ENCODE data around the gene PELI2.

DNA sequence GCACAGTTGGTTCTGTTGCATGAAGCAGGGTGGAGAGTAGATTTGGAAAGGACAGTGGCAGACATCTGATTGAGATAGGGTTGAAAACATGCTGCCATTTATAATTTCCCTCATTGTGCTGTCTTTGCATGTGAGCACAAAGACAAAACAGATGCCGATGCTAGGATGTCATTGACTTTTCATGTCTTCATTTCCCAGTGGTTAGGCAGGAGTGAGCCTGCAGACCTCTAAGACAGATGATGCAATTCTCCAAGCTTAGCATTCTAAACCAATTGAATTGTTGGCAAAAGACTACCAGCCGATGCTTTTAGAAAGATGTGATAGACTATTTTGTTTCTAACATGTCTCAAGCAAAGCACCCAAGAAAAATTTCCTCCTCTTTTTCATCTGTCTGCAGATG lies 37.1 kb upstream of the PELI2 start:
- TF ChIP-seq, protein P1, sequence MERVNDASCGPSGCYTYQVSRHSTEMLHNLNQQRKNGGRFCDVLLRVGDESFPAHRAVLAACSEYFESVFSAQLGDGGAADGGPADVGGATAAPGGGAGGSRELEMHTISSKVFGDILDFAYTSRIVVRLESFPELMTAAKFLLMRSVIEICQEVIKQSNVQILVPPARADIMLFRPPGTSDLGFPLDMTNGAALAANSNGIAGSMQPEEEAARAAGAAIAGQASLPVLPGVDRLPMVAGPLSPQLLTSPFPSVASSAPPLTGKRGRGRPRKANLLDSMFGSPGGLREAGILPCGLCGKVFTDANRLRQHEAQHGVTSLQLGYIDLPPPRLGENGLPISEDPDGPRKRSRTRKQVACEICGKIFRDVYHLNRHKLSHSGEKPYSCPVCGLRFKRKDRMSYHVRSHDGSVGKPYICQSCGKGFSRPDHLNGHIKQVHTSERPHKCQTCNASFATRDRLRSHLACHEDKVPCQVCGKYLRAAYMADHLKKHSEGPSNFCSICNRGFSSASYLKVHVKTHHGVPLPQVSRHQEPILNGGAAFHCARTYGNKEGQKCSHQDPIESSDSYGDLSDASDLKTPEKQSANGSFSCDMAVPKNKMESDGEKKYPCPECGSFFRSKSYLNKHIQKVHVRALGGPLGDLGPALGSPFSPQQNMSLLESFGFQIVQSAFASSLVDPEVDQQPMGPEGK (CRISPR knock-in tag; IDR thresholded peaks at IDR 0.05; ENCODE audit: borderline replicate concordance): no peak
- TF ChIP-seq ARNTL (CRISPR knock-in tag; IDR thresholded peaks at IDR 0.05; ENCODE audit: borderline replicate concordance, low read depth) (no peak), ISL1 (CRISPR knock-in tag; IDR thresholded peaks at IDR 0.05) (no peak), ZFP3 (CRISPR knock-in tag; IDR thresholded peaks at IDR 0.05) (no peak), ZC3H10 (CRISPR knock-in tag; IDR thresholded peaks at IDR 0.05) (no peak)
- TF ChIP-seq, protein P2, sequence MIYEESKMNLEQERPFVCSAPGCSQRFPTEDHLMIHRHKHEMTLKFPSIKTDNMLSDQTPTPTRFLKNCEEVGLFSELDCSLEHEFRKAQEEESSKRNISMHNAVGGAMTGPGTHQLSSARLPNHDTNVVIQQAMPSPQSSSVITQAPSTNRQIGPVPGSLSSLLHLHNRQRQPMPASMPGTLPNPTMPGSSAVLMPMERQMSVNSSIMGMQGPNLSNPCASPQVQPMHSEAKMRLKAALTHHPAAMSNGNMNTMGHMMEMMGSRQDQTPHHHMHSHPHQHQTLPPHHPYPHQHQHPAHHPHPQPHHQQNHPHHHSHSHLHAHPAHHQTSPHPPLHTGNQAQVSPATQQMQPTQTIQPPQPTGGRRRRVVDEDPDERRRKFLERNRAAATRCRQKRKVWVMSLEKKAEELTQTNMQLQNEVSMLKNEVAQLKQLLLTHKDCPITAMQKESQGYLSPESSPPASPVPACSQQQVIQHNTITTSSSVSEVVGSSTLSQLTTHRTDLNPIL (CRISPR knock-in tag; IDR thresholded peaks at IDR 0.05; ENCODE audit: low read depth): no peak
- TF ChIP-seq, protein P3, sequence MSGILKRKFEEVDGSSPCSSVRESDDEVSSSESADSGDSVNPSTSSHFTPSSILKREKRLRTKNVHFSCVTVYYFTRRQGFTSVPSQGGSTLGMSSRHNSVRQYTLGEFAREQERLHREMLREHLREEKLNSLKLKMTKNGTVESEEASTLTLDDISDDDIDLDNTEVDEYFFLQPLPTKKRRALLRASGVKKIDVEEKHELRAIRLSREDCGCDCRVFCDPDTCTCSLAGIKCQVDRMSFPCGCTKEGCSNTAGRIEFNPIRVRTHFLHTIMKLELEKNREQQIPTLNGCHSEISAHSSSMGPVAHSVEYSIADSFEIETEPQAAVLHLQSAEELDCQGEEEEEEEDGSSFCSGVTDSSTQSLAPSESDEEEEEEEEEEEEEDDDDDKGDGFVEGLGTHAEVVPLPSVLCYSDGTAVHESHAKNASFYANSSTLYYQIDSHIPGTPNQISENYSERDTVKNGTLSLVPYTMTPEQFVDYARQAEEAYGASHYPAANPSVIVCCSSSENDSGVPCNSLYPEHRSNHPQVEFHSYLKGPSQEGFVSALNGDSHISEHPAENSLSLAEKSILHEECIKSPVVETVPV (CRISPR knock-in tag; IDR thresholded peaks at IDR 0.05): no peak
- TF ChIP-seq, protein P4, sequence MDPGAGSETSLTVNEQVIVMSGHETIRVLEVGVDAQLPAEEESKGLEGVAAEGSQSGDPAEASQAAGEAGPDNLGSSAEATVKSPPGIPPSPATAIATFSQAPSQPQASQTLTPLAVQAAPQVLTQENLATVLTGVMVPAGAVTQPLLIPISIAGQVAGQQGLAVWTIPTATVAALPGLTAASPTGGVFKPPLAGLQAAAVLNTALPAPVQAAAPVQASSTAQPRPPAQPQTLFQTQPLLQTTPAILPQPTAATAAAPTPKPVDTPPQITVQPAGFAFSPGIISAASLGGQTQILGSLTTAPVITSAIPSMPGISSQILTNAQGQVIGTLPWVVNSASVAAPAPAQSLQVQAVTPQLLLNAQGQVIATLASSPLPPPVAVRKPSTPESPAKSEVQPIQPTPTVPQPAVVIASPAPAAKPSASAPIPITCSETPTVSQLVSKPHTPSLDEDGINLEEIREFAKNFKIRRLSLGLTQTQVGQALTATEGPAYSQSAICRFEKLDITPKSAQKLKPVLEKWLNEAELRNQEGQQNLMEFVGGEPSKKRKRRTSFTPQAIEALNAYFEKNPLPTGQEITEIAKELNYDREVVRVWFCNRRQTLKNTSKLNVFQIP (CRISPR knock-in tag; IDR thresholded peaks at IDR 0.05; ENCODE audit: borderline replicate concordance, low read depth): no peak
- TF ChIP-seq, protein P5, sequence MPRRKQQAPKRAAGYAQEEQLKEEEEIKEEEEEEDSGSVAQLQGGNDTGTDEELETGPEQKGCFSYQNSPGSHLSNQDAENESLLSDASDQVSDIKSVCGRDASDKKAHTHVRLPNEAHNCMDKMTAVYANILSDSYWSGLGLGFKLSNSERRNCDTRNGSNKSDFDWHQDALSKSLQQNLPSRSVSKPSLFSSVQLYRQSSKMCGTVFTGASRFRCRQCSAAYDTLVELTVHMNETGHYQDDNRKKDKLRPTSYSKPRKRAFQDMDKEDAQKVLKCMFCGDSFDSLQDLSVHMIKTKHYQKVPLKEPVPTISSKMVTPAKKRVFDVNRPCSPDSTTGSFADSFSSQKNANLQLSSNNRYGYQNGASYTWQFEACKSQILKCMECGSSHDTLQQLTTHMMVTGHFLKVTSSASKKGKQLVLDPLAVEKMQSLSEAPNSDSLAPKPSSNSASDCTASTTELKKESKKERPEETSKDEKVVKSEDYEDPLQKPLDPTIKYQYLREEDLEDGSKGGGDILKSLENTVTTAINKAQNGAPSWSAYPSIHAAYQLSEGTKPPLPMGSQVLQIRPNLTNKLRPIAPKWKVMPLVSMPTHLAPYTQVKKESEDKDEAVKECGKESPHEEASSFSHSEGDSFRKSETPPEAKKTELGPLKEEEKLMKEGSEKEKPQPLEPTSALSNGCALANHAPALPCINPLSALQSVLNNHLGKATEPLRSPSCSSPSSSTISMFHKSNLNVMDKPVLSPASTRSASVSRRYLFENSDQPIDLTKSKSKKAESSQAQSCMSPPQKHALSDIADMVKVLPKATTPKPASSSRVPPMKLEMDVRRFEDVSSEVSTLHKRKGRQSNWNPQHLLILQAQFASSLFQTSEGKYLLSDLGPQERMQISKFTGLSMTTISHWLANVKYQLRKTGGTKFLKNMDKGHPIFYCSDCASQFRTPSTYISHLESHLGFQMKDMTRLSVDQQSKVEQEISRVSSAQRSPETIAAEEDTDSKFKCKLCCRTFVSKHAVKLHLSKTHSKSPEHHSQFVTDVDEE (CRISPR knock-in tag; IDR thresholded peaks at IDR 0.05): no peak

Measured in SK-N-SH treated with all-trans-retinoic acid at 6 μM for 48 hours (cell line).